ENCODE measurements around the gene TBX1. TPM values are rescaled to one million over a fixed set of nuclear protein-coding genes. Genes with fewer than 3 reads are reported as not detected.

TBX1 gene
- total and polyA plus RNA-seq, 2 of the 8 experiments (the other 6 are each of a cell fraction or from before 2014, with no cell fraction given) = 0.28 TPM; not detected in 1

GRCh38 chr22:19802001-19802893 lies 41.7 kb downstream of the TBX1 start:
- no peak overlapping the region for H2AK5ac ChIP-seq (ENCODE audit: low read depth, low read length)
- CTCF ChIA-PET (ENCODE audit: partially characterized antibody) = interaction anchor here (0.7 to 5.1 kb wide), 15 partner anchors 9 to 168 kb away, joined by 3 to 31 read pairs (median 5); no protein-coding TSS in a partner anchor
- no peak overlapping the region for H4K5ac ChIP-seq (ENCODE audit: insufficient read length, low read depth, low read length)
- H3K4me3 ChIP-seq (ENCODE audit: extremely low read depth in 1 of 4, insufficient read depth in 2 of 4, low read depth in 3 of 4, low read length in 4 of 4) = no peak overlapping the region
- H2BK12ac ChIP-seq (ENCODE audit: low read depth, low read length) = no peak overlapping the region
- no peak overlapping the region for H3K27ac ChIP-seq (ENCODE audit: low read depth, low read length)
- H3K4me2 ChIP-seq (ENCODE audit: insufficient read depth in 1 of 2, low read depth in 2 of 2, low read length in 2 of 2) = no peak overlapping the region
- DNase-seq (ENCODE audit: low read depth in 1 of 2, low spot score in 2 of 2) = no peak
- no peaks in the 10 kb centered on the region for H3K36me3 ChIP-seq (ENCODE audit: control insufficient read depth in 2 of 4, insufficient read depth in 4 of 4, low read length in 3 of 4)
- POLR2A ChIA-PET (ENCODE audit: partially characterized antibody) = interaction anchor here (1.6 kb wide), 1 partner anchor 52 kb away, joined by 4 read pairs; the partner anchor contains the start of genes GNB1L and RTL10
- H4K8ac ChIP-seq (ENCODE audit: extremely low read depth, insufficient read depth, low read length) = no peak overlapping the region
- no peaks in the 10 kb centered on the region for H3K27me3 ChIP-seq (replicated peaks in 1 of 4; ENCODE audit: control insufficient read depth in 3 of 4, extremely low read depth in 1 of 4, insufficient read depth in 3 of 4, low read length in 3 of 4)
- no peak for TF ChIP-seq ATF3 (IDR thresholded peaks at IDR 0.05; ENCODE audit: insufficient read depth, low read depth, low read length)
- no peak for TF ChIP-seq SP4 (IDR thresholded peaks at IDR 0.05; ENCODE audit: low read length)
- TF ChIP-seq MAX (IDR thresholded peaks at IDR 0.05) = no peak
- no peak for TF ChIP-seq HDAC6 (IDR thresholded peaks at IDR 0.05; ENCODE audit: low read depth, low read length)
- TF ChIP-seq SAP30 (IDR thresholded peaks at IDR 0.05; ENCODE audit: insufficient read depth, insufficient replicate concordance, low read length) = no peak
- TF ChIP-seq POLR2A (IDR thresholded peaks at IDR 0.05; ENCODE audit: control extremely low read depth in 1 of 2, low read depth in 2 of 2, low read length in 2 of 2) = no peak
- no peak for TF ChIP-seq JUN (IDR thresholded peaks at IDR 0.05; ENCODE audit: low read depth, low read length)
- no peak for TF ChIP-seq CHD1 (IDR thresholded peaks at IDR 0.05; ENCODE audit: low read depth, low read length)
- H4K20me1 ChIP-seq (replicated peaks in 1 of 2; ENCODE audit: control insufficient read depth in 1 of 2, insufficient read depth in 2 of 2, low read length in 2 of 2) = peaks cover 0 to 3% of the 10 kb centered on the region in 2 experiments
- 89% methylated on average over 25 of the region's 26 CpGs; no CpG with 5 or more reads in 1 of the 2 experiments for WGBS, 2 experiments (ENCODE audit: extremely low coverage in 1 of 2, insufficient coverage in 1 of 2, insufficient read length in 1 of 2, insufficient replicate concordance in 2 of 2, low coverage in 1 of 2, low lambda C conversion rate in 2 of 2, missing lambda C conversion rate in 1 of 2)
- H3K79me2 ChIP-seq (ENCODE audit: control insufficient read depth in 1 of 2, insufficient read depth in 2 of 2, low read length in 2 of 2) = no peaks in the 10 kb centered on the region
- no peak for FAIRE-seq
- no peak overlapping the region for H2AFZ ChIP-seq (ENCODE audit: low read length)
- H4K91ac ChIP-seq (replicated peaks; ENCODE audit: insufficient read length, low read length) = no peak overlapping the region
- no peak overlapping the region for H3K18ac ChIP-seq (ENCODE audit: extremely low read depth, low read length)
- H2BK5ac ChIP-seq (ENCODE audit: low read depth, low read length) = no peak overlapping the region
- no peaks in the 10 kb centered on the region for H3K79me1 ChIP-seq (ENCODE audit: low read depth, low read length)
- no peak overlapping the region for H3K23ac ChIP-seq (ENCODE audit: insufficient read length)
- H3K9me3 ChIP-seq (ENCODE audit: insufficient read depth in 2 of 2, low read depth in 1 of 2, low read length in 1 of 2) = no peaks in the 10 kb centered on the region
- no peaks in the 10 kb centered on the region for H3K23me2 ChIP-seq (ENCODE audit: low read depth, low read length)
- no peaks in the 10 kb centered on the region; a peak in 1 of 7 replicates for H3K4me1 ChIP-seq (replicated peaks in 1 of 4; ENCODE audit: control insufficient read depth in 3 of 4, insufficient read depth in 4 of 4, low read length in 3 of 4)
- no peak overlapping the region for H3K9ac ChIP-seq (replicated peaks in 1 of 4; ENCODE audit: extremely low read depth in 1 of 4, low read depth in 3 of 4, low read length in 3 of 4)
- no peak overlapping the region for H3K14ac ChIP-seq (ENCODE audit: insufficient read length)
- no peak overlapping the region for H2BK15ac ChIP-seq (ENCODE audit: low read length)
- H2BK120ac ChIP-seq (replicated peaks; ENCODE audit: low read depth, low read length) = no peak overlapping the region
- H2BK20ac ChIP-seq (ENCODE audit: low read length) = no peak overlapping the region
- H3K4ac ChIP-seq (replicated peaks; ENCODE audit: insufficient read length, low read depth, low read length) = no peak overlapping the region
- no peak overlapping the region for H3K56ac ChIP-seq (replicated peaks; ENCODE audit: insufficient read length, low read depth, low read length)
